Psoas muscle (tissue), 8 donors: ENCODE data around the gene ALK. TPM values are rescaled to one million over a fixed set of nuclear protein-coding genes. Genes with fewer than 3 reads are reported as not detected.

Experiments used
- ATAC-seq, 4 donors: fragments of 200-7000 bp; cut with Tn5 transposase; one replicate each; pipeline ENCODE4 v1.9.1; 2020; ENCODE audit warnings: moderate library complexity in 3 of 4, mild to moderate bottlenecking in 2 of 4
- DNase-seq, 2 donors: peaks; one replicate each; pipeline ENCODE4 v3.0.0-alpha.2; 2020
- H3K27ac ChIP-seq: fragments of 200-600 bp; one replicate; pipeline ENCODE4 v1.8.0; 2022
- H3K27me3 ChIP-seq, 3 donors: fragments of 200-600 bp in 1 of 3; one replicate each; pipeline versions ENCODE4 v1.6.1 to v1.8.0; 2013 to 2022; ENCODE audit warnings: low read length in 2 of 3, mild to moderate bottlenecking in 2 of 3, moderate library complexity in 1 of 3; ENCODE audit not compliant: insufficient read depth in 3 of 3
- H3K36me3 ChIP-seq, 2 donors: fragments of 200-600 bp in 1 of 2; one replicate each; pipeline versions ENCODE4 v1.6.1 to v1.8.0; 2013 to 2022; ENCODE audit warnings: low read depth in 1 of 2, mild to moderate bottlenecking in 1 of 2, moderate library complexity in 1 of 2; ENCODE audit not compliant: insufficient read depth in 1 of 2
- H3K4me1 ChIP-seq: fragments of 200-600 bp; one replicate; pipeline ENCODE4 v1.8.0; 2022
- H3K4me3 ChIP-seq: fragments of 200-600 bp; one replicate; pipeline ENCODE4 v1.8.0; 2022; ENCODE audit warnings: mild to moderate bottlenecking
- H3K9me3 ChIP-seq: fragments of 200-600 bp; one replicate; pipeline ENCODE4 v1.8.0; 2022
- WGBS, 3 donors: extraction: QIAGEN DNeasy Blood & Tissue Kit; methylation state at CpG; one replicate each; pipeline versions ENCODE4 v1.1.6 to v1.1.7; 2013; 5-methylcytosine and 5-hydroxymethylcytosine counted together
- intact Hi-C, 2 donors: fragments of 100-400 bp; cut with DNase I; formaldehyde crosslinking; loops; one replicate each; pipeline versions ENCODE4 v1.11.0 to v1.14.2; 2022
- polyA plus RNA-seq, 3 donors: library from polyadenylated mRNA; stranded (reverse); fragments of 200-250 nt; gene quantifications; one replicate each; pipeline ENCODE4 v1.2.3, GENCODE V29; 2013
- total RNA-seq, 4 donors: library from RNA; stranded (reverse); fragmentation: NEBNext Ultra II Directional in 2 of 4; extraction: Animal tissue kit (Norgen Biotek cat#: 25700) in 2 of 4; gene quantifications; one replicate each; pipeline versions ENCODE4 v1.2.1 to v1.2.4, GENCODE V29; 2021 to 2023
- TF ChIP-seq, protein P1 (sequence below): fragments of 200-600 bp; IDR thresholded peaks from one replicate; pipeline ENCODE4 v1.8.0; 2022; ENCODE audit warnings: antibody characterized with exemption
- donor health status: healthy with polysubstance abuse.
- donor health status: DM: no; HTN: no; CAD: no; lungs with moderate emphysema.
- donor health status: Bipolar disorder and iron deficiency.
- donor health status: healthy.
- donor health status: DM: yes; HTN: yes; CAD: no.
- donor health status: DM: no; HTN: no; CAD: no.
- donor health status: DM: no; HTN: no; CAD: no.
- donor health status: DM: yes; HTN: yes; CAD: no.

ALK gene
- total and polyA plus RNA-seq, 7 donors, result 0.03 to 0.32 (median 0.08) TPM; not detected in 2

DNA sequence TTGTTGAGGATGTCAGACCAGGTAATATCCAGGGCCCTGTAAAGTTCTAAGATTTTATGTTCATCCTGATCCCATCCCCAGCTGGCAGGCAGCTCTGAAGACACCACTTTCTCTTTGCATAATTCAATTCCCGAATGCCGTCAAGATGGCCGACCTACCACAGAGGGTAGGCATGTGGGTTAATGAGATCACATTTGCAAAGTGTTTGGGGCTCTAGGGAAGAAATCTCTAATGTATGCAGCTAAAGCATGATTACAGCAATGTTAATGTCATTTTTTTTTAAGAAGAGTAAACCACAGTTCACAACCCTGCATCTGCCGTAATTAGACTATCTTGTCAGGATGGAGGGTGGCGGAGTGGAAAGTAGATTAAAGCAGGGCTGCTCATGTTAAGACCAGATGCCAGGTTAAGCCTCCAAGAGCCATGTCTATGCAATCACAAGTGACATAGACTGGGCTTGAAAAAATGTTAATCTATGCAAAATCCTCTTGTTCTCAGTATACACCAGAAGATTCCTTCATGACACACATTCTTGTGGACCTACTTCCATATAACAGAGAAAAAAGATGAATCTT is 131.4 kb downstream of the ALK start:
- Histone ChIP-seq H3K27ac (no peak overlapping the region), H3K9me3 (no peaks in the 10 kb centered on the region), H3K4me3 (no peak overlapping the region), H3K4me1 (no peaks in the 10 kb centered on the region), H3K27me3 (no peaks in the 10 kb centered on the region), H3K36me3 (no peaks in the 10 kb centered on the region)
- WGBS, 3 donors, result 86 to 96% (median 92%) methylated on average over 5 of the region's 5 CpGs
- ATAC-seq, result no peak
- TF ChIP-seq, protein P1, sequence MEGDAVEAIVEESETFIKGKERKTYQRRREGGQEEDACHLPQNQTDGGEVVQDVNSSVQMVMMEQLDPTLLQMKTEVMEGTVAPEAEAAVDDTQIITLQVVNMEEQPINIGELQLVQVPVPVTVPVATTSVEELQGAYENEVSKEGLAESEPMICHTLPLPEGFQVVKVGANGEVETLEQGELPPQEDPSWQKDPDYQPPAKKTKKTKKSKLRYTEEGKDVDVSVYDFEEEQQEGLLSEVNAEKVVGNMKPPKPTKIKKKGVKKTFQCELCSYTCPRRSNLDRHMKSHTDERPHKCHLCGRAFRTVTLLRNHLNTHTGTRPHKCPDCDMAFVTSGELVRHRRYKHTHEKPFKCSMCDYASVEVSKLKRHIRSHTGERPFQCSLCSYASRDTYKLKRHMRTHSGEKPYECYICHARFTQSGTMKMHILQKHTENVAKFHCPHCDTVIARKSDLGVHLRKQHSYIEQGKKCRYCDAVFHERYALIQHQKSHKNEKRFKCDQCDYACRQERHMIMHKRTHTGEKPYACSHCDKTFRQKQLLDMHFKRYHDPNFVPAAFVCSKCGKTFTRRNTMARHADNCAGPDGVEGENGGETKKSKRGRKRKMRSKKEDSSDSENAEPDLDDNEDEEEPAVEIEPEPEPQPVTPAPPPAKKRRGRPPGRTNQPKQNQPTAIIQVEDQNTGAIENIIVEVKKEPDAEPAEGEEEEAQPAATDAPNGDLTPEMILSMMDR, result no peak
- DNase-seq, result no peak
- intact Hi-C loops, result no loop called here

DNA sequence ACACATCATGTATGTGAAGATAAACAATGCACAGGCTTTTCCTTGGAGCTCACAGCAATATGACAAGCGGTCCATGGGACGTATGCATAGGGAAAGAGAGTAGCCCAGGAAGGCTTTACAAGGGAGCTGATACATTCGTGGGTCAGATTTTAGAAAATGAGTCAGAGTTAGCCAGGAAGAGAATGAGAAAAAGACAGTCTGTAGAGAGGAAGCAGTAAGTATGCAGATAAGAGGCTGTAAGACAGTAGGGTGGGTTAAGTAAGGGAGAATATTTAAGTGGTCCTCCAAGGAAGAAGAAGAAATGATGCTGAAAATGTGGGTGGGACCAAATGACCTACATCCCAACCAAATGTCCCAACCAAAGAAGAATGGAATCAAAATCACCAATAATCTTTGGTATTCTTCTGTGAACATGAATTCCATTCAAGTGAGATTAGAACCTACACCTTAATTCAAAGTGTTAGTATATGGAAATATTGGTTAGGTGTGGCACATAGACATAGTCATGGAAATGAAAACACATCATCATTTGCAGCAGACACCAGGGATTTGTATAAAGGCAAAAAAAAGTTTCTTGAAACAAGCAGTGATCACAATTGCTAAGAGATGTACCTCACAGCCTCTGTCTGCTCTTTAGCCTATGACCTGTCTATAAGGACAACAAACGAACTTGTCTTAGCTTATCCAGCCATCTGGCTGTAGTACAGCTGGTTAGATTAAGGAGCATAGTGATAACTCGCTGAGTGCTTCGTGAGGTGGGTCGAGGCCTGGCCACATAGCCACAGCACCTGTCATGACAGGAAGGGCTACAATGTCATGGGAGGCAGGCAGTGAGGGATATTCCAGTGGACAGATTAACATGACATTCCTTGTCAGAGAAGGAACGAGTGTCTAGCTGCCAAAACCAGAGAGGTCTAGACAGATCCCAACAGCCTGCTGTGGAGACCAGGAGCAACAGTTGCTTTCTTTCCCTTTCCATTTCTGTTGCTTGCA is 133.6 kb downstream of the ALK start:
- intact Hi-C loops, result no loop called here
- no peaks in the 10 kb centered on the region for H3K4me1 ChIP-seq
- no peaks in the 10 kb centered on the region for H3K36me3 ChIP-seq
- WGBS, 3 donors, result 50 to 52% (median 50%) methylated on average over 8 of the region's 8 CpGs
- DNase-seq, result no peak
- no peak overlapping the region for H3K27ac ChIP-seq
- no peaks in the 10 kb centered on the region for H3K27me3 ChIP-seq
- ATAC-seq, result no peak
- no peak overlapping the region for H3K4me3 ChIP-seq
- TF ChIP-seq, protein P1, result no peak
- no peaks in the 10 kb centered on the region for H3K9me3 ChIP-seq

DNA sequence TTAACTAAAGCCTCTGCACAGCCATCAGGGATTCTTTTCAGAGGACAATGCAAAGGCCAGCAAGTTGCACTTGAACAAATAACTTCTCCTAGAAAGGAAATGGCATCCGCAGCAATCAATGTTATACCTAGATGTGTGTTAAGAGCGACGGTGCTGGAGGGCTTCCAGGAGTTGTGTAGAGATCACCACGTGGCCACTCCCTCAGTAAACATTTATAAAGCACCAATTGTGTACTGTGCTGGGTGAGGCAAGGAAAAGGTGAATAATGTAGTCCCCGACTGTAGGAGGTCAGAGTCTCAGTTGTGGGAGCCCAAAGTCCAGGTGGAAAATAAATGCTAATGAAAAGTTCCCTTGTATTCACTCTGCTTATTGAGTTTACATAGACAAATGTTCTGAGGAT is 135.0 kb downstream of the ALK start:
- TF ChIP-seq, protein P1, result no peak
- 75 to 79% (median 76%) methylated on average over 5 of the region's 5 CpGs for WGBS, 3 donors
- H3K9me3 ChIP-seq, result no peaks in the 10 kb centered on the region
- DNase-seq (no peak), ATAC-seq (no peak)
- H3K4me3 ChIP-seq, result no peak overlapping the region
- H3K27ac ChIP-seq, result no peak overlapping the region
- no peaks in the 10 kb centered on the region for H3K4me1 ChIP-seq
- no peaks in the 10 kb centered on the region for H3K27me3 ChIP-seq
- no peaks in the 10 kb centered on the region for H3K36me3 ChIP-seq
- intact Hi-C loops, result no loop called here

DNA sequence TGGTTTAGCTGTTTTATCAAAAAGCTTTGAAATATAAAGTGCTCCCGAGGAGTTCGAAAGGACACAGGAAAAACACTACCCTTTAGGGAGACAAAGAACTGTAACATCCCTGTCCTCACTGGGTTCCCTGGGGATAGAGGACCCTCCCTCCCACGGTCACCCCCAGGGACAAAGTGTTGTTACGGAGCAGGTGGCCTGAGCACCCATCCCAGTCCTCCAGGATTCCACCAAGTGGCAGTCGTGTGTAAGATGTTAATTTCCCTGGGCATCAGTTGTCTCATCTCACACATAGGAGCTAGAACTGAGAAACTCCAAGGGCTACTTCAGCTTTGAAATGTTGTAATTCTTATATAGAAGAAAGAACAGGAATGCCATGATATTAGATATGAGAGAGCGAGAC is 137.7 kb downstream of the ALK start:
- Histone ChIP-seq H3K9me3 (no peaks in the 10 kb centered on the region), H3K4me3 (no peak overlapping the region), H3K27ac (no peak overlapping the region), H3K4me1 (no peaks in the 10 kb centered on the region), H3K27me3 (no peaks in the 10 kb centered on the region), H3K36me3 (no peaks in the 10 kb centered on the region)
- DNase-seq (no peak), ATAC-seq (no peak)
- intact Hi-C loops, result no loop called here
- WGBS, 3 donors, result 68 to 86% (median 80%) methylated on average over 6 of the region's 6 CpGs
- TF ChIP-seq, protein P1, result no peak
